Endothelial cell of umbilical vein (primary cell): ENCODE data around the gene PLCG2. TPM values are rescaled to one million over a fixed set of nuclear protein-coding genes. Genes with fewer than 3 reads are reported as not detected.

ENCODE experiments used
- BruUV-seq: library from RNA; stranded (reverse); fragments of 400-500 nt; replicated peaks from 2 replicates; lab custom pipeline; 2021; lab: Mats Ljungman, UMichigan
- CTCF ChIA-PET: fragments of 300-600, 350-600 bp; sonication (Branson Sonifier 250); formaldehyde crosslinking; loops from one replicate; lab custom pipeline; 2021; ENCODE audit warnings: antibody characterized with exemption, inconsistent platforms; lab: Charles Lee
- POLR2A ChIA-PET: fragments of 300-600, 350-600 bp; sonication (Branson Sonifier 250); formaldehyde crosslinking; loops from one replicate; lab custom pipeline; 2021; ENCODE audit warnings: antibody characterized with exemption, inconsistent platforms; lab: Charles Lee
- DNase-seq: peaks from one replicate; pipeline ENCODE4 v3.0.0-alpha.2; 2011; ENCODE audit warnings: low read depth, low spot score
- FAIRE-seq: peaks from 2 replicates; lab custom pipeline; 2011; peaks lifted over from hg19 to GRCh38; lab: Jason Lieb, UNC
- H2AFZ ChIP-seq: 2 replicates; pipeline ENCODE4 v1.6.0; 2012; ENCODE audit warnings: low read depth, low read length, control low read depth, inconsistent platforms
- H3K27ac ChIP-seq: 2 replicates; pipeline ENCODE4 v1.5.1; 2011; ENCODE audit warnings: low read depth, mild to moderate bottlenecking, control low read depth, low read length, moderate library complexity; ENCODE audit not compliant: insufficient read depth
- H3K27me3 ChIP-seq, 2 experiments: 2 replicates each; pipeline versions ENCODE4 v1.6.0 to v1.6.1; 2011; ENCODE audit warnings: low read length in 2 of 2, mixed read lengths in 1 of 2; ENCODE audit not compliant: control insufficient read depth in 2 of 2, insufficient read depth in 2 of 2
- H3K36me3 ChIP-seq, 2 experiments: 2 replicates in 1 of 2; 3 replicates in 1 of 2; pipeline ENCODE4 v1.5.1; 2011; ENCODE audit warnings: low read length in 2 of 2, mild to moderate bottlenecking in 1 of 2, moderate library complexity in 1 of 2; ENCODE audit not compliant: control insufficient read depth in 2 of 2, insufficient read depth in 2 of 2; ENCODE audit errors: extremely low read depth in 1 of 2
- H3K4me1 ChIP-seq: 3 replicates; pipeline ENCODE4 v1.5.1; 2011; ENCODE audit warnings: mild to moderate bottlenecking, low read length; ENCODE audit not compliant: control insufficient read depth, insufficient read depth; ENCODE audit errors: extremely low read depth
- H3K4me2 ChIP-seq: 2 replicates; pipeline ENCODE4 v1.6.1; 2011; ENCODE audit warnings: low read length, control low read depth, mixed read lengths; ENCODE audit not compliant: insufficient read depth
- H3K4me3 ChIP-seq, 3 experiments: fragments of 200-600 bp in 1 of 3; sonication (generic), shearing (Covaris generic) in 1 of 3; replicated peaks in 1 of 3; 2 replicates each; pipeline ENCODE4 v1.5.1; 2011 to 2016; ENCODE audit warnings: control low read depth in 3 of 3, low read length in 3 of 3, mild to moderate bottlenecking in 2 of 3, inconsistent platforms in 1 of 3, low read depth in 1 of 3, moderate library complexity in 1 of 3; ENCODE audit not compliant: insufficient read depth in 1 of 3
- H3K79me2 ChIP-seq: 2 replicates; pipeline ENCODE4 v1.6.0; 2012; ENCODE audit warnings: low read length, inconsistent platforms; ENCODE audit not compliant: control insufficient read depth, insufficient read depth
- H3K9ac ChIP-seq: replicated peaks from 2 replicates; pipeline ENCODE3; 2011; ENCODE audit warnings: low read length, control low read depth; ENCODE audit not compliant: insufficient read depth; ENCODE audit errors: extremely low read depth
- H3K9me1 ChIP-seq: replicated peaks from 3 replicates; pipeline ENCODE4 v1.6.0; 2011; ENCODE audit warnings: mild to moderate bottlenecking, low read length; ENCODE audit not compliant: control insufficient read depth, insufficient read depth; ENCODE audit errors: extremely low read depth
- H3K9me3 ChIP-seq: replicated peaks from 2 replicates; pipeline ENCODE4 v1.5.1; 2012; ENCODE audit warnings: low read length, inconsistent platforms; ENCODE audit not compliant: control insufficient read depth, insufficient read depth
- H4K20me1 ChIP-seq: replicated peaks from 2 replicates; pipeline ENCODE3; 2011; ENCODE audit warnings: mild to moderate bottlenecking, low read length; ENCODE audit not compliant: control insufficient read depth, insufficient read depth; ENCODE audit errors: extremely low read depth
- EZH2 ChIP-seq: IDR thresholded peaks from 2 replicates; pipeline ENCODE4 v1.6.1; 2012; ENCODE audit warnings: borderline replicate concordance, low read depth, mild to moderate bottlenecking, moderate library complexity, low read length, inconsistent platforms; ENCODE audit not compliant: severe bottlenecking
- FOS ChIP-seq: IDR thresholded peaks from 2 replicates; pipeline ENCODE4 v1.6.1; 2011; ENCODE audit warnings: mild to moderate bottlenecking, low read length, moderate library complexity, borderline replicate concordance; ENCODE audit not compliant: insufficient read depth
- GATA2 ChIP-seq: IDR thresholded peaks from 2 replicates; pipeline ENCODE4 v1.7.0; 2011; ENCODE audit warnings: low read depth, mild to moderate bottlenecking, moderate library complexity, mixed read lengths, low read length; ENCODE audit not compliant: insufficient read length, insufficient read depth
- JUN ChIP-seq: IDR thresholded peaks from 2 replicates; pipeline ENCODE4 v1.6.1; 2011; ENCODE audit warnings: borderline replicate concordance, low read depth; ENCODE audit not compliant: insufficient read length, insufficient read depth
- MYC ChIP-seq: IDR thresholded peaks from one replicate; pipeline ENCODE4 v1.6.1; 2011; ENCODE audit warnings: mild to moderate bottlenecking, low read depth, low read length
- POLR2A ChIP-seq: IDR thresholded peaks from 2 replicates; pipeline ENCODE4 v1.6.1; 2012; ENCODE audit warnings: low read depth, mild to moderate bottlenecking, control low read depth, low read length
- POLR2AphosphoS5 ChIP-seq: IDR thresholded peaks from 2 replicates; pipeline ENCODE4 v1.6.1; 2012; ENCODE audit warnings: low read depth, mild to moderate bottlenecking, control low read depth, low read length, moderate library complexity; ENCODE audit not compliant: insufficient read depth
- dilution Hi-C: fragments of 300-500 bp; cut with MboI; formaldehyde crosslinking; loops from one replicate; pipeline ENCODE4 v1.15.0; 2019; ENCODE audit warnings: low sequenced_read_pairs; ENCODE audit not compliant: extremely low pct_ligation_motif_present
- intact Hi-C: fragments of 100-400 bp; cut with micrococcal nuclease; formaldehyde crosslinking; loops from one replicate; pipeline ENCODE4 v1.10.0; 2022
- polyA plus RNA-seq, 4 experiments: library from polyadenylated mRNA; depleted of rRNA in 3 of 4; stranded (reverse) in 3 of 4; unstranded in 1 of 4; fragments of >200 nt; gene quantifications; 2 replicates each; pipeline versions ENCODE4 v1.2.1 to v1.2.3, GENCODE V29; 2011 to 2012; ENCODE audit warnings: missing spikeins in 1 of 4
- total RNA-seq: library from RNA; stranded (reverse); gene quantifications from 2 replicates; pipeline ENCODE4 v1.2.3, GENCODE V29; 2021
- TF ChIP-seq, protein P1 (sequence below), 2 donors: IDR thresholded peaks; 1 replicate in 1 of 2; 2 replicates in 1 of 2; pipeline ENCODE4 v1.5.1; 2011; ENCODE audit warnings: low read length in 2 of 2, mild to moderate bottlenecking in 2 of 2, moderate library complexity in 2 of 2, control low read depth in 1 of 2, inconsistent platforms in 1 of 2, low read depth in 1 of 2; ENCODE audit not compliant: insufficient read depth in 1 of 2; ENCODE audit errors: extremely low read depth in 1 of 2
- TF ChIP-seq, protein P2 (sequence below): IDR thresholded peaks from 2 replicates; pipeline ENCODE4 v1.6.1; 2011; ENCODE audit not compliant: insufficient read depth, insufficient read length

PLCG2 gene
- total and polyA plus RNA-seq, 2 donors (not counting 3 experiments of a cell fraction or from before 2014, with no cell fraction given) = 10.8 to 13.6 TPM

GRCh38 chr16:81891736-81892364 lies 112.8 kb downstream of the PLCG2 start:
- no peak overlapping the region for H3K9ac ChIP-seq
- no peak overlapping the region for H3K4me2 ChIP-seq
- no peak overlapping the region for H3K4me3 ChIP-seq
- H3K36me3 ChIP-seq = no peaks in the 10 kb centered on the region
- H3K9me3 ChIP-seq = no peaks in the 10 kb centered on the region
- no TSS peak for BruUV-seq
- dilution Hi-C loops (no loop called here), intact Hi-C loops (no loop called here)
- TF ChIP-seq, protein P1, sequence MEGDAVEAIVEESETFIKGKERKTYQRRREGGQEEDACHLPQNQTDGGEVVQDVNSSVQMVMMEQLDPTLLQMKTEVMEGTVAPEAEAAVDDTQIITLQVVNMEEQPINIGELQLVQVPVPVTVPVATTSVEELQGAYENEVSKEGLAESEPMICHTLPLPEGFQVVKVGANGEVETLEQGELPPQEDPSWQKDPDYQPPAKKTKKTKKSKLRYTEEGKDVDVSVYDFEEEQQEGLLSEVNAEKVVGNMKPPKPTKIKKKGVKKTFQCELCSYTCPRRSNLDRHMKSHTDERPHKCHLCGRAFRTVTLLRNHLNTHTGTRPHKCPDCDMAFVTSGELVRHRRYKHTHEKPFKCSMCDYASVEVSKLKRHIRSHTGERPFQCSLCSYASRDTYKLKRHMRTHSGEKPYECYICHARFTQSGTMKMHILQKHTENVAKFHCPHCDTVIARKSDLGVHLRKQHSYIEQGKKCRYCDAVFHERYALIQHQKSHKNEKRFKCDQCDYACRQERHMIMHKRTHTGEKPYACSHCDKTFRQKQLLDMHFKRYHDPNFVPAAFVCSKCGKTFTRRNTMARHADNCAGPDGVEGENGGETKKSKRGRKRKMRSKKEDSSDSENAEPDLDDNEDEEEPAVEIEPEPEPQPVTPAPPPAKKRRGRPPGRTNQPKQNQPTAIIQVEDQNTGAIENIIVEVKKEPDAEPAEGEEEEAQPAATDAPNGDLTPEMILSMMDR (IDR thresholded peaks at IDR 0.05; ENCODE audit: extremely low read depth in 1 of 2, insufficient read depth in 1 of 2, low read depth in 1 of 2, low read length in 2 of 2) = no peak
- TF ChIP-seq JUN (no peak), FOS (no peak), POLR2A (no peak), MYC (no peak), POLR2AphosphoS5 (no peak), EZH2 (no peak), GATA2 (no peak)
- TF ChIP-seq, protein P2, sequence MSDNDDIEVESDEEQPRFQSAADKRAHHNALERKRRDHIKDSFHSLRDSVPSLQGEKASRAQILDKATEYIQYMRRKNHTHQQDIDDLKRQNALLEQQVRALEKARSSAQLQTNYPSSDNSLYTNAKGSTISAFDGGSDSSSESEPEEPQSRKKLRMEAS = no peak
- H3K27me3 ChIP-seq = no peaks in the 10 kb centered on the region
- FAIRE-seq = no peak
- no peaks in the 10 kb centered on the region for H4K20me1 ChIP-seq
- H3K27ac ChIP-seq = no peak overlapping the region
- no peaks in the 10 kb centered on the region for H3K9me1 ChIP-seq
- ChIA-PET CTCF (interaction anchor here (0.9 to 1.6 kb wide), 8 partner anchors 10 to 338 kb away, joined by 3 to 11 read pairs (median 6); no protein-coding TSS in a partner anchor), POLR2A (no interaction called here)
- no peak for DNase-seq
- peaks cover 4% of the 10 kb centered on the region for H3K4me1 ChIP-seq
- H3K79me2 ChIP-seq = no peaks in the 10 kb centered on the region
- H2AFZ ChIP-seq = no peak overlapping the region
